ENCODE data around the gene GNAI1.
"Not testable (repeated sequence)": the region's sequence is repeated elsewhere in the genome, so short reads cannot be mapped to it uniquely, and the experiment has no call there.

The GNAI1 gene

GRCh38 chr7:80153446-80153845 is 18.8 kb downstream of the GNAI1 start:
- intact Hi-C loops (cut with DNase I) = no loop called here
- no peak for DNase-seq

DNA sequence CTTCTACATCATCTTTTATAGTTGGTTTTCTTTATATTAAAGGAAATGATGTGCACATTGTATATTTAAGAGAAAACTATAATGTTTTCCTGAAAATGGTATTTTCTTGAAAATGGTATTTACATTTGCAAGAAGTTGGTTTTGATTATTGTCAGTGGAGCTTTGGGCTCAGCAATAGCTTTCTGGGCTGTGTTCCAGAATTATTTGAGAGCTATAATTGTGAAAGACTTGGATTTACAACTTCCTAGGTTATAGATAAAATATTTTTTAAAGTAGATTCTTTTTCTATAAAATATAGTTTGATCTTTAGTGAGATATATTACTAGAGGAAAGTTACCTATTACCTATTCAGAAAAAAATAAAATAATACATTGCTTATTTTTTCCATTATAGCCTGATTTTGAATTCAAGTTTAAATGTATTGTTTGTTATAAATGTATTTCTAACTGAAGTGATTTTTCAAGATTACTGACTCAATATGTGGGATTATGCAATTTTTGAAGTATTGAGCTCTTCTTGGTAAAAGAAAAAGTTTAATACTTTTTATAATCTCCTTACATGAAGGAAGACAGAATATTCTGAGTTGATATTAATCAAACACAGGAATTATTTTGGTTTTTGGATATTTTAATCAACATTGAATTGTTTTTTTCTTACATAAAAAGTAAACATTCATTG is 20.2 kb downstream of the GNAI1 start:
- DNase-seq = no peak
- intact Hi-C loops (cut with DNase I) = no loop called here

DNA sequence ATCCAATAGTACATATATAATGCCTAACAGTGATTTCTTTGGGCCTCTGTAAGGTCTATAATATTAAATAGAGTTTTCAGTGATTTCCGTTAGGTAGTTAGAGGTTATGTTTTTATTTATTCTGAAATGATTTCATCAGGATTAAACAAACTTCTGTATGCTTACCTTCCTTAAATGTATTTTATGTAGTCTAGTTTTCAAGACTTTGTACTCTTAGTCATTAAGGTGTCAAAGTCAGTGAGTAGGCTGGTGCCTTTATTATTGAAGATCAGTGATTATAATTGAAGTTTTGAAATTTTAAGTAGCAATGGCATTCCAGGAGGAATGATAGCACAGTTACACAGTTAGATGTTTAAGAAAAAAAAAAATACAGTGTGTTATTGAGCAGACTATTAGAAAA is 20.7 kb downstream of the GNAI1 start:
- intact Hi-C loops (cut with DNase I) = no loop called here
- no peak for DNase-seq

GRCh38 chr7:80157770-80158169 is 23.1 kb downstream of the GNAI1 start:
- DNase-seq; intact Hi-C loops (cut with DNase I): not testable (repeated sequence)

- intact Hi-C loops (cut with DNase I) = no loop called here
Observed at GRCh38 chr7:80159802-80160201, 25.2 kb downstream of the GNAI1 start.

GRCh38 chr7:80161466-80161865 is 26.8 kb downstream of the GNAI1 start:
- intact Hi-C loops (cut with DNase I) = no loop called here
- DNase-seq = no peak

More at GRCh38 chr7:80159802-80160201, 25.2 kb downstream of the GNAI1 start:
- no peak for DNase-seq

DNA sequence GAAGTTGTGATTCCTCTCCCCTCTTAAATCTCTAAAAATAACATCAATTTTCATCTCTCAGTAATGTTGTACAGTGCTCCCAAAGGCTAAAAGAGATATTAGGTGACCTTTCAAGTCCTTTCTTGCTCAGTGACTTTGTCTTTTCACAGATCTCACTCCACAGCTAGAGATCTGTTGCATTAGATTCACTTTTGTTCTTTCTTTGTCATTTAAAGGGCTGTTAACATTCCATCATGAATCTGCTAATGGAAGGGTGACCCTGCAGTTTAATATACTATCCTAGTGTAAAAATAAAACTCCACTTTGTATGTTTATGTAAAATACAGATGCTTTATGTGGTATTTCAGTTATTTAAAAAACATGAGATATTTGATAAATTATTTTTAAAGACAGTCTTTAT is 30.5 kb downstream of the GNAI1 start:
- no peak for DNase-seq
- intact Hi-C loops (cut with DNase I) = no loop called here

GRCh38 chr7:80170445-80170844 is 35.8 kb downstream of the GNAI1 start:
- intact Hi-C loops (cut with DNase I) = no loop called here
- no peak for DNase-seq

DNA sequence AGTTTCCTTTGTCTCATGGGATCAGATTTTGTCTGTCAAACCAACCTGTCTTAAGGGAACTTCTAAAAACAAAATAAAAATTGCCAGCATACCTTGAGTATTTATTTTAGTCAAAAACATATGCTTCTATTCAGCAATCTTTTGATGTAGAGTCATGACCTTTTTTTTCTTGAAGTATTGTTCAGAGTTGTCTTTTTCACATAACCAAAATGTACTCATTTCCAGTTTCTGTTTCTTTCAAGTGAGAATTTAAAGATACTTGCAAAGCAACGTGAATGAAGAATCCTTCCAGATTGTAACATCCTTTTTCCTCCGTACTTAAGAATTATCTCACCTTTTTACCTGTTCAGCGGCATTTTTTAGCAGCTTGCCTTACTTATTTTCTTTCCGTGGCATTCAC is 37.8 kb downstream of the GNAI1 start:
- intact Hi-C loops (cut with DNase I) = no loop called here
- no peak for DNase-seq

- intact Hi-C loops (cut with DNase I) = no loop called here
- no peak for DNase-seq
Observed at GRCh38 chr7:80175744-80176143, 41.1 kb downstream of the GNAI1 start.

DNA sequence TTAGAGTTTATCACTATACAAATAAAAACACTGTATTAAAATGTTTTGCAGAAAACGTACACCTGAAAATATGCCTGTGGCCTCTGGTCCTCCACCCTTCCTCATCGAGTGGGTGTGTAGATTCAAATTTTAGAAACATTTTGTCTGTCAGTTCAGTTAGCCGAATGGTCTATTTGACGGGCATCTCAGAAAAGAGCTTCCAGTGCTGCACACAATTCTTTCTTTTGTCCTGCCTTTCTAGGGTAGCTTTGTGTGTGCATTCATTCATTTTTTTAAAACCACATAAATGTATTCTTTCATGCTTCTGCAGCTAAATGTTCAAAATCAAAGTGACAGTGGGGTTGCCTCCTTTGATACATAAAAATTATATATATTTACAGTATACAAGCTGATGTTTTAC is 46.8 kb downstream of the GNAI1 start:
- DNase-seq = no peak
- intact Hi-C loops (cut with DNase I) = loop anchor here (5.0 kb wide), 1 partner anchor 44 kb away; no protein-coding TSS in a partner anchor

DNA sequence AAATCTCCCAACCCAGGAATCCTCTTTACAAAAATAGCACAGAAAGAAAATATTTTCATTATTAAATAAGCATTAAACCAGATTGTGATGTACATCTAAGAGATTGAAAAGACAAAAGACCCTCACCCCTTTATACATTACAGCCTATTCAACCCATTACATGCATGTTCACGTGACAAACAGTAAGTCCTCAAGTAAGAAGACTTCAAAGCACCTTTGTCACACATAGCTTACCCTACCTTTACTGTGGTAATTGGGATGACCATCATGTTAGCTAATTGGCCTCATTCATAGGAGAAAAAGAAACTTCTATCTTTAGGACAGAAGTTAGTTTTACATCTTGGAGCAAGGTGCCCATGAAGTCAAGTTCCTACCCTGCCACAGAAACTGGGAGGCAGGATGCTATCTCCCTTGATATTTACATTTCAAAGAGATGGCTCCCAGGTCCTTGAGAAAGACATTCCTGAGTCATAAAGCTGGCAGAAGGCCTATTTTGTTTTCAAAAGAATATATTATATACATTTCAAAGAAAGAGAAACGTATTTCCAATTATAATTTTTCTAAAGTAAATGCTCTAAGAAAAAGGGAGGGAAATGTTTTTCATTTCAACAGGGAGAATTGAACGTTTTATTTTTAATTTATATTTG is 48.1 kb downstream of the GNAI1 start:
- intact Hi-C loops (cut with DNase I) = loop anchor here (5.0 kb wide), 1 partner anchor 45 kb away; no protein-coding TSS in a partner anchor
- DNase-seq = no peak

- no peak for DNase-seq
- intact Hi-C loops (cut with DNase I) = loop anchor here (5.0 kb wide), 1 partner anchor 46 kb away; no protein-coding TSS in a partner anchor
Observed at GRCh38 chr7:80183351-80183750, 48.7 kb downstream of the GNAI1 start.

GRCh38 chr7:80183900-80184685 is 49.5 kb downstream of the GNAI1 start:
- DNase-seq = peak in 2 of 10 donors; percentile 50 to 68
- intact Hi-C loops (cut with DNase I) = loop anchor here (5.0 kb wide), 1 partner anchor 47 kb away; no protein-coding TSS in a partner anchor

DNA sequence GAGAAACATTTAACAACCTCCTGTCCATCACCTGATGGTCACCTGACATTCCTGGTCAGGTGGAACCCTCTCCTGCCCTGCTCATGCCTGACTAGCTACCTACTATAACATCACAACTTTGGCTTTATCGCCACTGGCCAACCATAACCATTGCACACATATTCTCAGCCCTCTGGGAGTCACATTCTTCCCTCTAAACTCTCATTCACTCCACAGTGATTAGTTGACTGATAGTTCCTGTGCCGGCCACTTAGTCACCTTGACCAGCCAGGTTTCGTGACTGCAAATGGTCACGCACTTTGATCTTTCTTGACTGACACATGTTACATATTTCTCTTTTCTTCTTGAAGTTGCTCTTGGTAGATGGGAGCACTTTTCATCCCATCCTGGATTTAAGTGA is 50.1 kb downstream of the GNAI1 start:
- no peak for DNase-seq
- intact Hi-C loops (cut with DNase I) = loop anchor here (5.0 kb wide), 1 partner anchor 47 kb away; no protein-coding TSS in a partner anchor

DNA sequence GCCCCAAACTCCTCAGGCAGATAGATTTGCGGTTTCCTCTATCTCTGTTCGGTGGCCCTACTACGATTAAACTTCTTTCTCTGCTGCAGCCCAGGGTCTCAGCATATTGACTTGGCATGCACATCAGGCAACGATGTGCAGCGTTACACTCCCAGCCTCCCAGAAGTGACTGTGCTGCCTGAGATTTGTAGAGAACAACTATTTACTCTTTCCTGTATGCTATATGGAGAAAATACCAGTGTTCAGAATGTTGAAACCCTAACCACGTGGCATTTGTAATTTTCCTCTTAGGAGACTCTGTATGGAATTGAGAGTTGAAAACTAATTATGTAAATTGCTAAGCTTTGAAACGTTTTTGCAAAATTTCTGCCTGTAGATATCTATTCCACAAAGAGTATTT is 50.9 kb downstream of the GNAI1 start:
- peak in 1 of 10 donors; percentile 75 for DNase-seq
- intact Hi-C loops (cut with DNase I) = no loop called here

DNA sequence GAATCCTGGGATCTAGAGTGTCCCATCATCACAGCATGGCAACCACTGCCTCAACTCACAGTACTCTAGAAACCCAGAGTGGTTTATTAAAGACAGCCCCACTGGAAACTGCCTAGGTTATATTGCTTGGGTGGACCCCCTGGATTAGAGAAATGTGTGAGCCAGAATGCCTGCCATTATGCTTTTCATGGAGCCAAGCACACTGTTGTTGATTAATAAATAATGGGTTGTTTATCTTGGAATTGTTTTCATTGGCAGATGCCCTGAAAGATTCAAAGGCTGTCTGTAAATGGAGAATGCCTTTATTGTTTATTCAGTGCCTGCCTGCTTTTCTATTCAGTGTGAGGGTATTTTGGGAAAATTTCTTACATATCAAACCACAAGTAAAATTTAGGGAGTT is 52.1 kb downstream of the GNAI1 start:
- peak in 2 of 10 donors; percentile 21 to 33 for DNase-seq
- intact Hi-C loops (cut with DNase I) = no loop called here

DNA sequence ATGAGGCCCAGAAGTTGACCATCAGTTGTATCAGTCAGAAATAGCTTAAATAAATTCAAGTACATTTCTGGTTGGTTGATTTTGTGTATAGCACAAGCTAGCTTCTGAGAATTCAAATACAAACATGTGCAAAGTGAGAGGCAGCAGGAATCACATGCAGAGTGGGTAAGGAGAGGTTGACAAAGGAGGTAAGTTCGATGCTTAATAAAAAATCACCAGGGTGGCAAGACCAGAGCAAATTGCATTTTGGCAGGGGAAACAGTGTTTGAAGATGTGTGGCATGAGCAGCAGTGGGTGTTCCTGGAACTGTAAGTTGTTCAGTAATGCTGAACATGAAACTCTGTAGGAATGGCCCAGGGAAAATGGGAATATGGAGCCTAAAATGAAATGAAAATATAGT is 52.6 kb downstream of the GNAI1 start:
- DNase-seq = no peak
- intact Hi-C loops (cut with DNase I) = no loop called here

GRCh38 chr7:80187727-80188126 is 53.1 kb downstream of the GNAI1 start:
- no peak for DNase-seq
- intact Hi-C loops (cut with DNase I) = no loop called here

DNA sequence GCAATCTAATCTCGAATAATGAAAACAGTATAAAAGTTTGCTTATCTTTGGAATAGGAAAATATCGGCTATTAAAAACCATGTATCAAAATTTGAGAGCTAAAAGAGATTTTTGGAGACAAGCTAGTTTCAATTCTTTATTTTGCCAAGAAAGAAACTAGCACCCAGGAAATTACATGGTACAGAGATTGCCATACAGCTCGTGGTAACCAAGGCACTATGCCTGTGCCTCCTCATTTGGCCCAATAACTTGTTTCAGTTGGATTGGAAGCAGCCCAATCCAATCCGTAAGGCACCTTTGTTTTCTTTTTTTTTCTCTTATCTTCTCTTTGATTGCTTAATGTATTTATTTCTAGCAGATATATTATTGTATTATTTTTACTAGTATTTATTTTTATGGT is 55.0 kb downstream of the GNAI1 start:
- no peak for DNase-seq
- intact Hi-C loops (cut with DNase I) = no loop called here

DNA sequence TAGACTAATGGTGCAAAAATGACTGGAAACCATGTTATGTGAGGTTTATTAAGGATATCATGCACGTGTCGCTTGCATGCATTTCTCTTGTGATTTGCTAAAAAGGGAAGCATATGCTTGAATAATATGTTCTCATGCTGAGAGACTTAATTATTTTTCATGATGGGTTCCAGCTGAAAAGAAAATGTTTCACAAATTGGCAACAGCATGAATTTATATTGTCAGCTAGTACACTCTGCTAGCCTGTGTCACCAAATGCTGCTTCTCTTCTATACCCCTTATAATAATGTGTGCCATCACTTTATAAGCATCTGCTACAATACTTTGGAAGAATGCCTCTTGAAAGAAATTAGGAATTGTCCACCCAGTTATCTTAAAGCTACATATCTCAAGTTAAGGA is 63.0 kb downstream of the GNAI1 start:
- intact Hi-C loops (cut with DNase I) = no loop called here

More for the DNA sequence above, 63.0 kb downstream of the GNAI1 start:
- DNase-seq = no peak
